Gastroesophageal sphincter (tissue), 4 donors: ENCODE measurements around the gene RPL13. TPM values are rescaled to one million over a fixed set of nuclear protein-coding genes. Genes with fewer than 3 reads are reported as not detected.

Experiments used
- ATAC-seq: fragments of 150-250 bp; one replicate; pipeline ENCODE4 v1.9.1; 2016; ENCODE audit warnings: mild to moderate bottlenecking, moderate library complexity
- H3K27ac ChIP-seq, 4 donors: fragments of 200-600 bp; sonication (generic) in 3 of 4; 1 replicate in 3 of 4; 2 replicates in 1 of 4; pipeline ENCODE4 v1.5.1; 2016 to 2019
- H3K27me3 ChIP-seq: fragments of 200-600 bp; sonication (generic); one replicate; pipeline ENCODE4 v1.5.1; 2019
- H3K36me3 ChIP-seq, 2 donors: fragments of 200-600 bp; sonication (generic); one replicate each; pipeline ENCODE4 v1.5.1; 2019; ENCODE audit warnings: control low read depth in 1 of 2
- H3K4me1 ChIP-seq, 3 donors: fragments of 200-600 bp; sonication (generic); 1 replicate in 2 of 3; 2 replicates in 1 of 3; pipeline ENCODE4 v1.5.1; 2016 to 2019; ENCODE audit warnings: control low read depth in 2 of 3
- H3K4me3 ChIP-seq, 2 donors: fragments of 200-600 bp; sonication (generic); one replicate each; pipeline ENCODE4 v1.5.1; 2019; ENCODE audit warnings: mild to moderate bottlenecking in 1 of 2, moderate library complexity in 1 of 2
- H3K9me3 ChIP-seq, 3 donors: fragments of 200-600 bp; sonication (generic); one replicate each; pipeline ENCODE4 v1.5.1; 2017 to 2019; ENCODE audit warnings: control low read depth in 2 of 3
- CTCF ChIP-seq, 4 experiments: fragments of 200-600 bp in 2 of 4; fragments of 450-650 bp in 2 of 4; sonication (generic) in 1 of 4; IDR thresholded peaks; one replicate each; pipeline ENCODE4 v1.5.1; 2017 to 2019; ENCODE audit warnings: antibody characterized with exemption in 4 of 4, mild to moderate bottlenecking in 2 of 4, moderate library complexity in 2 of 4
- EP300 ChIP-seq: sonication (generic); formaldehyde crosslinking; IDR thresholded peaks from one replicate; pipeline ENCODE4 v1.6.1; 2017; ENCODE audit warnings: antibody characterized with exemption, mild to moderate bottlenecking
- POLR2A ChIP-seq, 2 donors: fragments of 450-650 bp; IDR thresholded peaks; one replicate each; pipeline ENCODE4 v1.6.1; 2017; ENCODE audit warnings: antibody characterized with exemption in 2 of 2, mild to moderate bottlenecking in 2 of 2, moderate library complexity in 1 of 2
- POLR2AphosphoS5 ChIP-seq: sonication (generic); formaldehyde crosslinking; IDR thresholded peaks from one replicate; pipeline ENCODE4 v1.6.1; 2017; ENCODE audit warnings: antibody characterized with exemption
- WGBS, 2 donors: methylation state at CpG; one replicate each; pipeline ENCODE4 v1.1.5; 2018; ENCODE audit warnings: low coverage in 1 of 2; 5-methylcytosine and 5-hydroxymethylcytosine counted together
- total RNA-seq, 4 donors: library from RNA; depleted of rRNA; stranded (reverse); fragments of >200 nt; gene quantifications; one replicate each; pipeline ENCODE4 v1.1.0, GENCODE V29; 2016

Gene RPL13
- total RNA-seq, 4 donors from 2014 or later: 2,888 to 7,342 (median 4,676) TPM

- Histone ChIP-seq H3K27me3 (peaks cover 36% of the 10 kb centered on the region), H3K4me1 (peaks cover 0 to 12% (median 0%) of the 10 kb centered on the region in 3 donors), H3K4me3 (no peak overlapping the region), H3K36me3 (no peaks in the 10 kb centered on the region), H3K27ac (no peak overlapping the region), H3K9me3 (no peaks in the 10 kb centered on the region)
- no peak for TF ChIP-seq POLR2AphosphoS5
- no peak for TF ChIP-seq EP300
- no peak for TF ChIP-seq CTCF (IDR thresholded peaks at IDR 0.05)
- TF ChIP-seq POLR2A (IDR thresholded peaks at IDR 0.05): no peak
- no peak for ATAC-seq
- 74 to 90% methylated on average over 3 to 6 of the region's 12 CpGs for WGBS, 2 donors
Observed at GRCh38 chr16:89600427-89600826, 39.9 kb downstream of the RPL13 start.

- no peak for TF ChIP-seq EP300
- TF ChIP-seq POLR2AphosphoS5: no peak
- no peak for TF ChIP-seq CTCF (IDR thresholded peaks at IDR 0.05)
- Histone ChIP-seq H3K27ac (no peak overlapping the region), H3K27me3 (peaks cover 41% of the 10 kb centered on the region), H3K4me1 (peaks cover 0 to 12% (median 0%) of the 10 kb centered on the region in 3 donors), H3K4me3 (no peak overlapping the region), H3K9me3 (no peaks in the 10 kb centered on the region), H3K36me3 (no peaks in the 10 kb centered on the region)
- 65 to 71% methylated on average over 4 to 7 of the region's 8 CpGs for WGBS, 2 donors
- ATAC-seq: no peak
Observed at GRCh38 chr16:89600956-89601355, 40.5 kb downstream of the RPL13 start.

- TF ChIP-seq POLR2A (IDR thresholded peaks at IDR 0.05) (no peak), POLR2AphosphoS5 (no peak), CTCF (IDR thresholded peaks at IDR 0.05) (no peak), EP300 (no peak)
Observed at GRCh38 chr16:89601906-89602272, 41.4 kb downstream of the RPL13 start.

GRCh38 chr16:89602273-89602951 is 41.9 kb downstream of the RPL13 start:
- ATAC-seq: no peak

More at GRCh38 chr16:89601906-89602272, 41.4 kb downstream of the RPL13 start:
- Histone ChIP-seq H3K36me3 (no peaks in the 10 kb centered on the region), H3K4me1 (peaks cover 0 to 12% (median 0%) of the 10 kb centered on the region in 3 donors), H3K4me3 (no peak overlapping the region), H3K27ac (no peak overlapping the region), H3K9me3 (no peaks in the 10 kb centered on the region), H3K27me3 (peaks cover 48% of the 10 kb centered on the region)
- ATAC-seq: no peak
- WGBS, 2 donors: no CpG with 5 or more reads among the region's 22 CpGs

More at GRCh38 chr16:89602273-89602951, 41.9 kb downstream of the RPL13 start:
- H3K4me3 ChIP-seq: no peak overlapping the region
- H3K27ac ChIP-seq: no peak overlapping the region
- H3K27me3 ChIP-seq: peaks cover 53% of the 10 kb centered on the region
- H3K9me3 ChIP-seq: no peaks in the 10 kb centered on the region
- WGBS, 2 donors: 5% methylated on average over 3 of the region's 22 CpGs; no CpG with 5 or more reads in 1 of the 2 donors
- no peaks in the 10 kb centered on the region for H3K36me3 ChIP-seq
- H3K4me1 ChIP-seq: peaks cover 0 to 12% (median 0%) of the 10 kb centered on the region in 3 donors
- TF ChIP-seq CTCF (IDR thresholded peaks at IDR 0.05) (no peak), POLR2A (IDR thresholded peaks at IDR 0.05) (no peak), EP300 (no peak)
